GM12892 (cell line): Measurements from ENCODE around the gene HS1BP3.

Experiments used
- POLR2A ChIP-seq: IDR thresholded peaks from 2 replicates; pipeline ENCODE4 v1.6.1; 2011; ENCODE audit warnings: low read depth, low read length, control low read depth
- POLR2AphosphoS5 ChIP-seq: IDR thresholded peaks from 2 replicates; pipeline ENCODE4 v1.6.1; 2011; ENCODE audit warnings: low read depth, low read length, control low read depth
- TAF1 ChIP-seq: IDR thresholded peaks from 2 replicates; pipeline ENCODE4 v1.6.1; 2011; ENCODE audit warnings: low read depth, mild to moderate bottlenecking, control low read depth, low read length, borderline replicate concordance

DNA sequence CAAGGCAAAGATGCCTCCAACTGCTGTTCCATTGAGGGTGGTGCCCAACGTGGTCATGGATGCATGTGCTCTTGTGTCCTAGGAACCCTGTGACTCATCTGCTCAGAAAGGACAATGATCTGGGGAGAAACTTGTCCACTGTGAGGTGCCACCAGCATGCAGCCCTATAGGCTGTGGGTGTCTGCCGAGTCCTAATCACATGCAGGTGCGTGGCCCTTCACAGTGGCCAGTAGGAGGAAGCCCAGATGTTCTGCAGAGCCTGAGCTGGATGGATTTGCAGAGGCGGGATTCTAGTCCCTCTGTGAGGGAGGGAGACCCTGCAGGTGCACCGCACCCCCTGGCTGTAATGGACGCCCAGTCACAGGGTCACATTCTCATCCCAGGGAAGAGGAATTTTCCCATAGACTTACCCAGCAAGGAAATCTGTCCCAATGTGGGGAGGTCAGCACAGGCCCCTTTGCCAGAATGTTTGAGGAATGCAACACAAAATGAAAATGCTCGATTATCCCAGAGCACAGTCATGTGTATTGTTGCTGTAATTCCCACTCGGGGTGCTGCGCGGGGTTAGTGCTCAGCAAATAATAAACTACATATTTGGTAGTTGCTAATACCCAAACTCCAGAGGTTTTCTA is 30.0 kb upstream of the HS1BP3 start:
- no peak for TF ChIP-seq TAF1
- TF ChIP-seq POLR2A: no peak
- no peak for TF ChIP-seq POLR2AphosphoS5
